ENCODE results near the gene ACSM3. TPM values are rescaled to one million over a fixed set of nuclear protein-coding genes. Genes with fewer than 3 reads are reported as not detected.

The ACSM3 gene
- total RNA-seq, 4 donors from 2014 or later = 0.57 to 8.6 (median 3.8) TPM

GRCh38 chr16:20826039-20826566 is 62.3 kb downstream of the ACSM3 start:
- TF ChIP-seq, protein P1, sequence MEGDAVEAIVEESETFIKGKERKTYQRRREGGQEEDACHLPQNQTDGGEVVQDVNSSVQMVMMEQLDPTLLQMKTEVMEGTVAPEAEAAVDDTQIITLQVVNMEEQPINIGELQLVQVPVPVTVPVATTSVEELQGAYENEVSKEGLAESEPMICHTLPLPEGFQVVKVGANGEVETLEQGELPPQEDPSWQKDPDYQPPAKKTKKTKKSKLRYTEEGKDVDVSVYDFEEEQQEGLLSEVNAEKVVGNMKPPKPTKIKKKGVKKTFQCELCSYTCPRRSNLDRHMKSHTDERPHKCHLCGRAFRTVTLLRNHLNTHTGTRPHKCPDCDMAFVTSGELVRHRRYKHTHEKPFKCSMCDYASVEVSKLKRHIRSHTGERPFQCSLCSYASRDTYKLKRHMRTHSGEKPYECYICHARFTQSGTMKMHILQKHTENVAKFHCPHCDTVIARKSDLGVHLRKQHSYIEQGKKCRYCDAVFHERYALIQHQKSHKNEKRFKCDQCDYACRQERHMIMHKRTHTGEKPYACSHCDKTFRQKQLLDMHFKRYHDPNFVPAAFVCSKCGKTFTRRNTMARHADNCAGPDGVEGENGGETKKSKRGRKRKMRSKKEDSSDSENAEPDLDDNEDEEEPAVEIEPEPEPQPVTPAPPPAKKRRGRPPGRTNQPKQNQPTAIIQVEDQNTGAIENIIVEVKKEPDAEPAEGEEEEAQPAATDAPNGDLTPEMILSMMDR (IDR thresholded peaks at IDR 0.05) = no peak
- TF ChIP-seq POLR2A (IDR thresholded peaks at IDR 0.05) = no peak
- Histone ChIP-seq H3K36me3 (peaks cover 0 to 51% (median 0%) of the 10 kb centered on the region in 3 donors), H3K4me1 (no peaks in the 10 kb centered on the region), H3K27me3 (no peaks in the 10 kb centered on the region), H3K4me3 (no peak overlapping the region), H3K27ac (no peak overlapping the region), H3K9me3 (no peaks in the 10 kb centered on the region)
- no peak for DNase-seq
- 74 to 75% methylated on average over 3 of the region's 3 CpGs for WGBS, 2 donors
- intact Hi-C loops (cut with DNase I) = no loop called here

DNA sequence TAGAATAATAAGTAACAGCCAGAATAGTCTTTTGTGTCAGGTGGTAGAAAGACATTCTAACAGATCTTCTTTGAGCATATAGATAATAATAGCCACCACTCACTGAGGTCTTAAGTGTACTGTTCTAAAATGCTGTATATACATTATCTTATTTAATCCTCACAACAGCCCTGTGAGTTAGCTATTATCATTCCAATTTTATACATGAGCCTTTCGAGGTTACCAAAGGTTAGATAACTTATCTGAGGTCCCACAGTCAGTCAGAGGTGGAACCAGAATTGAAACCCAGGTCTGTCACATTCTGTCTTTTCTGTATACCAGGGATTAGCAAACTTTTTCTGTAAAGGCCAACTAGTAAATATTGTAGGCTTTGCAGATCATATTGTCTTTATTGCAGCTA is 65.7 kb downstream of the ACSM3 start:
- intact Hi-C loops (cut with DNase I) = no loop called here
- no peak for DNase-seq
- Histone ChIP-seq H3K4me3 (no peak overlapping the region), H3K36me3 (peaks cover 0 to 51% (median 0%) of the 10 kb centered on the region in 3 donors), H3K4me1 (no peaks in the 10 kb centered on the region), H3K27me3 (no peaks in the 10 kb centered on the region), H3K27ac (no peak overlapping the region), H3K9me3 (no peaks in the 10 kb centered on the region)
- WGBS, 2 donors = 93 to 94% methylated on average over 1 of the region's 1 CpG
- TF ChIP-seq POLR2A (IDR thresholded peaks at IDR 0.05) = no peak
- TF ChIP-seq, protein P1 (IDR thresholded peaks at IDR 0.05) = no peak

- DNase-seq = no peak
- TF ChIP-seq, protein P1 (IDR thresholded peaks at IDR 0.05) = no peak
- no peak for TF ChIP-seq POLR2A (IDR thresholded peaks at IDR 0.05)
- Histone ChIP-seq H3K27me3 (no peaks in the 10 kb centered on the region), H3K4me3 (no peak overlapping the region), H3K9me3 (no peaks in the 10 kb centered on the region), H3K36me3 (peaks cover 0 to 54% (median 0%) of the 10 kb centered on the region in 3 donors), H3K4me1 (no peaks in the 10 kb centered on the region), H3K27ac (no peak overlapping the region)
- intact Hi-C loops (cut with DNase I) = no loop called here
- 50 to 73% methylated on average over 1 of the region's 1 CpG for WGBS, 2 donors
These were observed 66.6 kb downstream of the ACSM3 start for GRCh38 chr16:20830372-20830771.

DNA sequence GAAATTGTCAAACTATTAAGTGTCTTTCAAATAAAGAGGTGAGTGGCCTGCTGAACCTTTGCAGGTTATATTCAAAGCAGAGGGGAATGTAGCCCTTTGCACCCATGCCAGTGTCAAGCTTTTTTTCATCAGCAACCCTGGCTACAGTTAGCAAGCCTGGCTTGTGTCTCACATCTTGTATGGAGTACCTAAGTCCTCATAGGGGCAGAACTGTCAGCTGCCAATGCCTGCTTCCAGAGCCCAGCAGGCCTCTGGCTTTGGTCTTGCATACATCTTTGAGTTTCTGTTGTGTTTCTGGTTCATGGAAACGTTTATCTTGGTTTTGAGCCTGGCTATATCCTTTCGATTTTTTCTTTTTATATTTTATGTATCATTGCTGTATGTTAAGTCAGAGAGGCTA is 69.3 kb downstream of the ACSM3 start:
- H3K9me3 ChIP-seq = no peaks in the 10 kb centered on the region
- TF ChIP-seq, protein P1 (IDR thresholded peaks at IDR 0.05) = no peak
- no peak for TF ChIP-seq POLR2A (IDR thresholded peaks at IDR 0.05)
- intact Hi-C loops (cut with DNase I) = no loop called here
- no peak overlapping the region for H3K27ac ChIP-seq
- peaks cover 0 to 60% (median 0%) of the 10 kb centered on the region in 3 donors for H3K36me3 ChIP-seq
- H3K4me3 ChIP-seq = no peak overlapping the region
- H3K4me1 ChIP-seq = no peaks in the 10 kb centered on the region
- DNase-seq = no peak
- 71 to 72% methylated on average over 2 of the region's 2 CpGs for WGBS, 2 donors
- no peaks in the 10 kb centered on the region for H3K27me3 ChIP-seq

- Histone ChIP-seq H3K4me1 (no peaks in the 10 kb centered on the region), H3K27ac (no peak overlapping the region), H3K27me3 (no peaks in the 10 kb centered on the region), H3K9me3 (no peaks in the 10 kb centered on the region), H3K4me3 (no peak overlapping the region), H3K36me3 (peaks cover 0 to 58% (median 0%) of the 10 kb centered on the region in 3 donors)
- intact Hi-C loops (cut with DNase I) = no loop called here
- DNase-seq = no peak
- TF ChIP-seq POLR2A (IDR thresholded peaks at IDR 0.05) = no peak
- TF ChIP-seq, protein P1 (IDR thresholded peaks at IDR 0.05) = no peak
- WGBS, 2 donors = 80 to 88% methylated on average over 1 of the region's 1 CpG
These were observed 74.4 kb downstream of the ACSM3 start for GRCh38 chr16:20838240-20838639.

All from esophagus squamous epithelium (tissue), 5 donors.